GM19438 (cell line): Measurements from ENCODE around the gene CHAT.

Experiments used
- ATAC-seq: cut with Tn5 transposase; IDR thresholded peaks from one replicate; pipeline ENCODE4 v1.9.1; 2021; ENCODE audit warnings: low read depth; ENCODE audit not compliant: unreplicated experiment

The CHAT gene

GRCh38 chr10:49627038-49627437 is 13.2 kb downstream of the CHAT start:
- no peak for ATAC-seq

DNA sequence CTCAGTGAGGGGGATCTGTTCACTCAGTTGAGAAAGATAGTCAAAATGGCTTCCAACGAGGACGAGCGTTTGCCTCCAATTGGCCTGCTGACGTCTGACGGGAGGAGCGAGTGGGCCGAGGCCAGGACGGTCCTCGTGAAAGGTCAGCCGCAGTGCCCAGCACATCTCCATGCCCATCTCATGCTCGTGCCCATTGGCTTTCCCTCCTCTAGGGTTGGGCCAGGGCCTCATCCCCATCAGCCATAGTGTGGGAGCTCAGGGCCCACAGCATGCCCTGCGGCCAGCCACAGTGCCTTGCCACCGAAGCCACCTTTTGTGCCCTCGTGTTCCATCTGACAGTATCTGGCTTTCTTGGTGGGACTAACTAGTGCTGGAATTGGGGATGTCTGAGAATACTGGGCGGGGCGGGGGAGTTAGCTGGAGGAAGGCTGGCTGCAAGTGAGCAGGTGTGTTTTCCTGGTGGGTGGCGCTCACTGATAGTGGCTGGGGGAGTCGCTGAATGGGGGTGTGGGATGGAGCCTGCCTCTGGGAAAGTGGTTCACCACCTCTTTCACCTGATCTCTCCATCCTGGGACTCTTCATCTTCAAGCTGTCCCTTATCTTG is 13.9 kb downstream of the CHAT start:
- ATAC-seq: no peak

DNA sequence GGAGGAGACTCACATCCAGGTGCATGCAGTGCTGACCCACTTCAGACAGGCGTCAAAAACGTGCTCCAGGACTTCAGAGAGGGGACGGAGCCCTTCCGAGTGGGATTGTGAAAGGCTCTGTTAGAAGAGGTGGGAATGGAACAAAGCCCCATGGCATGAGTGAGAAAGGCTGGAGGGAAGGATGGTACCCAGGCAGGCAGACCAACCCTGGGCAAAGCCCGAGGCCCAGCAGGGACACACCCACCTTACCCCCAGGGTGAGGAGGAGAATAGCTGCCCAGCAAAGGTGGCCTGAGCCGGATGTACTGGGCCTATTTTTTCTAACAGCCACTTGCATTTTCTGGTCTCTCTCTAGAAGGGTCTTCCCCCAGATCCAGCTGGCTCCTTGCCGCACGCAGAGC is 14.8 kb downstream of the CHAT start:
- no peak for ATAC-seq

DNA sequence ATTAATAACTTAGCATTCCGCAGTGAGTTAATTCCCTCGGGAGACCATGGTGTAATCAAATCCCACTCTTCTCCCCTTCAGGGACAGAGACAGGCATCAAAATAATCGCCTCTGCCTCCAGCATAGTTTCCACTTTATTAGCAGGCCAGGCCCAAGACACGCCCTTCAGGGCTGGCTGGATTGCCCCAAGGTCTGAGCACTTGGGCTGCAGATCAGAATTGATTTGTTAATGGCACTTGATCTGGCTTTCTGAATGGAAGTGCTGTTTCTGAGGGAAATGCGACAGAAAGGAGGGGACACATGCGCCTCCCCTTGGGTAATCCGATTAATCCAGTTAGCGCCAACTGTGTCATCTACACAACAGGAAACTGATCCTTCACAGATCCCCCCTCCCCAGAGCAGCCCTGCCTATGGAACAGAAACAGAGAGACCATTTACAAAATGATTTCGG is 15.6 kb downstream of the CHAT start:
- ATAC-seq: no peak

DNA sequence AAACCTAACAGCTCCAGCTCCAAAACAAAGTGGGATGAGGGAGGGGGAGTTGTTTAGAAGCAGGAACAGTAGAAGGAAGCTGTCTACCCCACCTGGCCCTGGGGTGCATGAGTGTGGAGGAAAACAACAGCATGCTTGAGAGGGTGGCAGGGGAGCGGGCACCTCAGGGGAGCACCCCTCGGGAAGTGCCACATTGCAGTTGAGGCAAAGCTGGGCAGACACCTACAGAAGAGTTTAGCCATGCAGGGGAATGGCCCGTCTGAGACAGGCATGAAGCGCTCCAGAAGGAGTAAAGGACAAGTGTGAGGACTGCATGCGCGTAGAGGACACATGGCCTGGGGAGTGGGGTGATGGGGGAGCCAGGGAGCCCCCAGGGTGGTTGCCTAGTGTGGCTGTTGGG is 18.1 kb downstream of the CHAT start:
- ATAC-seq: no peak

DNA sequence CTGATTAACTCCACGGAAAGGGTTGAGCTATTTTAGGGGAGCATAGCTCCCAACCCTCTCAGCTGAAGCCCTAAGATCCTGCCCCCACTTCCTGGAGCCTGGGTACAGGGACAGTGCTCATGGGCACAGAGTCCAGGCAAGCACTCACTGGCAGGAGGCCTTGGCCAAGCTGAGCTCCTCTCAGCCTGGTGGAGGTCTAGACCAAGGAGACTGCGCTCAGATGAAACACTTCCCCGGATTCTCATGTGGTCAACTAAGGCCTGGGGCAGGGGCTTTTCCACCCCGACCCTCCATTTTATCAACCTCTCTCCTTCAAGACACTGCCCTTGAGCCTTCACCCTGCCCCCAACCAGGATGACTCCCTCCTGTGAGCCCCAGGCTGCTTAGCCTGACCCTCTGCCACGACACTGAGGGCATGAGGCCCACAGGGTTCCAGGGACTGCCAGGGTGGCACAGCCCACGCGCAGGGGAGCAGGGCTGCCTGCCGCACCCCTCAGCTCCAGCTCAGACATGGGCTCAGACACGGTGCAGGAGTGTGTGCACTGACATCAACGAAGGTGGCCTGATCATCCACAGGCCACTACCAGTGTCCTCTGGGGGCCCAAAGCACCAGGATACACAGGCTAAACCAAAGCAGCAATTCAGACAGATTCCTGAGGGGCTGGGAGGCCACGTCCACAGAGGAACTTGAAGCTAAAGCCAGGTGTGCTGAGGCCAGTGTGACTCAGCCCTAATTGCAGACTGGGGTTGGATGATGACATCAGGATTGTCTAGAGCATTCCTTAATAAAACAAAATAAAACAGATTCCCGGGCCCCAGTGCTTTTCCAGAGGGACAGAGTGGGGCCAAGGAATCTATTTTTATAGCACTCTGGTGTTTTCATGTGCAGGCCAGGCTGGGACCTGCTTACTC is 18.8 kb downstream of the CHAT start:
- ATAC-seq: no peak

GRCh38 chr10:49633327-49634068 is 19.7 kb downstream of the CHAT start:
- no peak for ATAC-seq

DNA sequence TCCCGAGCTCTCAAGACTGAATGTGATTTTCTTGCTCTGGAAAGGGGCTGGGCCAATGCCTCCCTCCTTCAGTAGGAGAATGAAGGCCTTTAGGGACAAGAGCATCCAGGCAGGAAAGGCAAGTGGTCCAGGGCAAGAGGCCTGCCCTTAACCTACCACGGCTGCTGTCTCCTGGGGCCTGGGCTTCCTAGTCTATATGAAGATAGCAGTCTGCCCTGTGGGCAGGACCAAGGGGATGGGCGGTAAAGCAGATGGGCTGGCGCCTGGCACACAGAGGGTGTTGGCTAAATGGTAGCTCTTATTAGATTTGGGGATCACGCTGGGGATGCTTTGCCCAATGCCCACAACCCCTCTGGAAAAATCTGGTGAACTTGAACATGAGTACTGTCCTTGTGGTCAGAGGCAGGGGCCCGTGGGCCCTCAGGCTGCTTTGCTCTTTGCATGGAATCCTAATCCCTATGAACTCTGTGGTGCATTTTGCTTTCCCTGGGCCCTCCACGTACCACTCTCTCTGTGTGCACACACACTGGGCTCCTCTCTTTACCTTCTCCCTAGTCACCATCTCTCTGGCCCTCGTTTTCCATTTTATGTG is 20.3 kb downstream of the CHAT start:
- no peak for ATAC-seq

DNA sequence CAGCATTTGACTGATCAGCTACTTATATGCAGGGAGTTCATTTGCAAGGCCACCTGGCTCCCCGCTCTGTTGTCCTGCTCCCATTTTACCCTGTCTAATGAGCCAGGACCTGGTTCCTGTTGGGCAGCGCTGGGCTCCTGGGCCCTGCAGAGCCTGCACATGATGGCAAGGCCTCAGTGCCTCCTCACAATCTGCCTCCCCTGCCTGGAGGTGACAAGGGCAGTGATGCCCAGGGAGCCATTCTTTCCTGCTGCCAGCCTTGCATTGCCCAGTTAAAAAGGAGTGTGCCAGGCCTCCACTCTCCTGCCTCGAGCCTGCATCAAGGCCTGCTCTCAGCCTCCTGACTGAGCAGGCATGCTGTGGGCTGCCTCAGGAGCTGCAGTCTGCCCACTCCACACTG is 28.5 kb downstream of the CHAT start:
- ATAC-seq: no peak

DNA sequence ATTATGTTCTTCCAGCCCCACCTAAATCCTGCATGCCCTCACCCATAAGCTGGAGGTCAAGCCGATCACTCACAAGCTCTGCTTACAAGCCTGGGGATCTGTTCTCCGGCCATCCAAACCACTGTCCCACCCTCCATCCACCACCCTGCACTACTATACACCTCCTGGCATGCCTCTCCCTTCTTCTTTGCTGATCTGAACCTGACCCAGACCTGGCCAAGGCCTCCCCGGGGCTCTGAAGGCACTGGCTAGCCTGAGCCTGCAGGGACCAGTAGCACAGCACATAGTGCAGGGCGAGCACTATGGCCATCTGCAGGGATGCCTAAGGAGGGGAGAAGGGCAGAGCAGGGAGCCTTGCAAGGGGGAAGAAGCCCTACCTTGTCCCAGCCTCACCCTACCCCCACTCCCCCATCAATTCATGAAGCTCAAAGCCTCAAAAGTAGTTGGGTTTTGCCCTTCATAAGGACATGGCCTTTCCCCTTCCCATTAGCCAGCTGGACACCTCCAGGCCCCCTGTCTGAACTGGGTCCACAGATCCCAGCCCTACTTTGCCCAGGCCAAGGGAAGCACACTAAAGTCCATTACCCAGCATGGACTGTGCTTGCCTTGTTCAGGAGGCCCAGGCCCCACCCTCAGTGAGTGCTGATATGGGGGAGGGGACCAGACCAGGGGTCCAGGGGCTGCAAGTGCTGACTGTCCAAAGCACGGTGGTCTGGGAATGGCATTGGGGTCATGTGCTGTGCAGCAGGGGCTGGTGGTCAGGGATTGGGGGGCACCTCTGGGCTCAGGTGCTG is 29.6 kb downstream of the CHAT start:
- no peak for ATAC-seq

GRCh38 chr10:49644035-49644646 is 30.3 kb downstream of the CHAT start:
- no peak for ATAC-seq

GRCh38 chr10:49645417-49645816 is 31.6 kb downstream of the CHAT start:
- no peak for ATAC-seq

DNA sequence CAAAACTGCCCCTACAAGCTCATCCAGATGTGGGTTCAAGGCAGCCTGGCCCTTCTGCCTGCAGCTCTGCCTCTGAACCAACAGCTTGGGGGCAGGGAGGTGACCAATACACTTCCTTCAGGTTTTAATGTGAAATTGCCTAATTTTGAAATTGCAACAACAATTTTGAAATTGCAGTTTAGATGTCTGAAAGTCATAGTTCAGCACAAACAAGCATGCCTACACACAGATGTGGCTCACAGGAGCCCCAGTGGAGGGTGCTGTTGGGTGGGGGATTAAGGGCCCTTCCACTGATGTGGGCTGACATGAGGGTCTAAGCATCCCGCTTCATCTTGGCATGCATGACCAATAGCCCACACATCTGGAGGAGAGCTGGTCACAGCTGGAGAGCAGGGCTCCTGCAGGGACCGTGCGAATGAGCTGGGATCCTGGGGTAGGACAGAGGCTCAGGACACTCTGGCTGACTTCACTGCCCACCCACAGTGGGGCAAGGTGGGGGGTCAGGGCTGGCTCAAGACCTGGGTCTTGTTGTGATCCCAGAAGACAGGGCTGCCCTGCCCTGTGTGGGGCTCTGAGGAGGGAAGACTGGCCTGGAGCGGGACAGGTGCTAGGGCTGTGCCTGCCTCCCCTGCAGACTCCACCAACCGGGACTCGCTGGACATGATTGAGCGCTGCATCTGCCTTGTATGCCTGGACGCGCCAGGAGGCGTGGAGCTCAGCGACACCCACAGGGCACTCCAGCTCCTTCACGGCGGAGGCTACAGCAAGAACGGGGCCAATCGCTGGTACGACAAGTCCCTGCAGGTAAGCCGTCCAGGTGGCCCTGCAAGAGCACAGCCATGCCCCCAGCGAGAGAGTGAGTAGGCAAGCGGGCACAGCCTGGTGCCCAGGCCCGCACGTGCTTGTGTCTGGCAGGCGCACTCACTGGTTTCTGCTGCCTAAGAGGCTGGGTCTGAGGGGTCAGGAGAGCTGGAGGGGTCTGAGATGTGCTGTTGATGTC is 32.3 kb downstream of the CHAT start:
- ATAC-seq: no peak

- no peak for ATAC-seq
Observed at GRCh38 chr10:49647554-49647953, 33.7 kb downstream of the CHAT start.

DNA sequence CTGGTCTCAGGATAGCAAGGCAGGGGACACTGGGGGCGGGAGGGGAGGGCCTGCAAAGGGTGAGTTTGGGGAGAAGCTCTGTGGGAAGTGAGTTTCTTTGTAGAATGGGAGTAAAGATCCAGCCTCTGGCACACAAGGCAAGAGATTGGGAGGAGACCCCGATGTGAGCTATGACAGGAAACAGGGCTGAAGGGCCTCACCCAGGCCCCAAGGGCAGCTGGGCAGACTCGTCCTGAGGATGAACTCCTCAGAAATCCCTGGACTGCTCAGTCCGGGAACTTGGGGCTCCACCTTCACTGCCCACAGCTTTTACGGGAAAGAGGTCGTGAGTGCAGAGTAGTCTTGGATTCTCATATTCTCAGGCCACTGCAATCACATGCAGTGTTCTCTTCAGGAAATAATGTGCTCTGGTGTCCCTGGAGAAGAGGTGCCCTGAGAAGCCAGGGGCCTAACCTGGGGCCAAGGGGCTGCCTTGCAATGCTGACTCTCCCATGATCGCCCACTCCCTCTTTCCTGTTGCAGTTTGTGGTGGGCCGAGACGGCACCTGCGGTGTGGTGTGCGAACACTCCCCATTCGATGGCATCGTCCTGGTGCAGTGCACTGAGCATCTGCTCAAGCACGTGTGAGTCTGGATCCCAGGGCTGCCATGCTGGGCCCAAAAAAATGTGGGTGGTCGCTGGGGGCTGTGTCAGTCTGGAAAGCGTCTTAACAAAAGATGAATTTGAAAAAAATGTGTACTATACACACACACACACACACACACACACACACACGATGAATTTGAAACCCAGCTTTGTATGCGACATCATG is 34.4 kb downstream of the CHAT start:
- no peak for ATAC-seq

GRCh38 chr10:49649294-49649693 is 35.5 kb downstream of the CHAT start:
- no peak for ATAC-seq

DNA sequence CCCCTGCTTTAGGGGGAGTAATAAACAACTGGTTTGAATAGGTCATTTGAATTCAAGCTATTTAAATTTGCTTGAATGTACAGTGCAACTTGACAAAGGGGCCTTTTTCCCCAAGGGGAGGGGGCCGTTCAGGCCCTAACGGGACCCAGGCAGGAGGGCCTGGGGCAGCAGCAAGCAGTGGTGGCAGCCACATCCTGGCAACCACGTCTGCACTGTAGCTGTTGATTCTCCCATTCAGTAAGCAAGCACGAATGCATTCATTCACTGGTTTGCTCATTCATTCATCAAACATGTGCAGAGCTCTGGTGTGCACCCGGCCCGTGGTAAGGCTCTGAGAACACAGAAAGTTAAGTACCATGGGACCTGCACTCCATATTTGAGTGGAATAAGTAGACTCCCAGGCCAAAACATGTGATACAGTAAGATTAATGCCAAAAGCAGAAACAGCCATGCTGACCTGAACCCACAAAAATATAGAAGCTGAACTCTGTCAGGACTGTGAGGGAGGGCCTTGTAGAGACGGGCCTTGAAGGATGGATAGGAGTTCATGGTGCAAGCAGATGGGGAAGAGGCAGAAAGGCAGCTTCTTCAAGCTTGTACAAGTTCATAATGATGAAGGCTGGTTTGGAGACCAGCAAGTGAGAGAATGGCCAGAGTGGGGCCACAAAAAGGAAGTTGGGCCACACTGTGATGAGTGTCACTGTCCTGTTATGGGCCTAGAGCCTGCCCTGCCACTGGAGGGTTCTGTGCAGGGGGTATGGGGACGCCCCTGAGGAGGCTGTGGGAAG is 36.3 kb downstream of the CHAT start:
- ATAC-seq: no peak
